Activated CD4-positive, alpha-beta T cell treated with anti-CD3 and anti-CD28 coated beads for 24 hours (primary cell): ENCODE data around the gene GLG1.
"Not testable (repeated sequence)": the region's sequence is repeated elsewhere in the genome, so short reads cannot be mapped to it uniquely, and the experiment has no call there.

Experiments
- DNase-seq, 2 donors: peaks; one replicate each; pipeline ENCODE4 v3.0.0-alpha.2; 2020; ENCODE audit warnings: low read depth in 2 of 2

The GLG1 gene

GRCh38 chr16:74409185-74409981 lies 197.5 kb downstream of the GLG1 start:
- DNase-seq = not testable (repeated sequence)

GRCh38 chr16:74407362-74407705 lies 199.6 kb downstream of the GLG1 start:
- not testable (repeated sequence) for DNase-seq

- not testable (repeated sequence) for DNase-seq
Observed at GRCh38 chr16:74406600-74407361, 200.1 kb downstream of the GLG1 start.

- DNase-seq = not testable (repeated sequence)
Observed at GRCh38 chr16:74404148-74404933, 202.6 kb downstream of the GLG1 start.

GRCh38 chr16:74400238-74400637 lies 206.7 kb downstream of the GLG1 start:
- DNase-seq = not testable (repeated sequence)

- not testable (repeated sequence) for DNase-seq
Observed at GRCh38 chr16:74398212-74398895, 208.6 kb downstream of the GLG1 start.
